ENCODE measurements around the gene RHBDD1. TPM values are rescaled to one million over a fixed set of nuclear protein-coding genes. Genes with fewer than 3 reads are reported as not detected.

The RHBDD1 gene
- polyA plus RNA-seq, 1 of the 3 experiments (the other 2 are of a cell fraction), result 10.3 TPM

DNA sequence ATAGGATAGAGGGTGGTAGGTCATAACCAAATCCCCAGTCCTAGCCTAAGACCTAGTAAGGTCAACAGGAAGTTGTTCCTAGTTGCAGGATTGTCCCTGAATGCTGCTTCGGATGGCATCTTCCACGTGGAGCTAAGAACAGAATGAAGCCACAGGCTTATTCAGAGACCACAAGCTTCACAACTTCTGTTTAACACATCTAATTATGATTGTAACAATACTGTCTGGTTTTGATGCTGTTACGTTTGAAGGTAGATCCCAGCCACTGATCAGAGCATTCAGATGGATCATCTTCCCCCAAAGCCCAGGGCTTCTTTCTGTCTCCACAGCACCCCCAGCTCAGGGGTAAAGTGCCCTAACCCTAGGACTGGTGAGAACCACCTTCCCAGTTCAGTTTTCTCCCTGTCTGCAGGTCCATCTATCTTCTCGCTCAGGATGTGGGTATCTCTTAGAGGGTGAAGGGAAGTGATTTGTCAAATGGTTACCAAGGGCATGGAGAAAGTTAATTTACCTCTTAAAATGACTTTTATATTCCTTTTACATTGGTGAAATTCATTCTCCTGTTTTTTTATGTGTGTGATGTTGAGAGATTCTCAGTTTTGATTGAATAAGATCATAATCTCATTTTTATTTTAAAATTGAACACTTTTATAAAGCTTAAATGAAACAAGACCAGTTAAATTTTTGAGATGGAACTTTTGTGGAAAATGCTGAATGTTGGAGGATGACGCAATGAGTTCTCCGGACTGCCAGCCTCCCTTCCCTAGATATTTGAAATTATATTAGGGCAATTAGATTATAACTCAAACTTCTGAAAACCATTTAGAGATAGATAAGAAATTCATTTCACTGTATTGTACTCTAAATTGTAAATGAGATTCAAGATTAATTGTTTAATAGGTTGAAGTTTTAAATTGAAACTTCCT is 66.5 kb downstream of the RHBDD1 start:
- no peaks in the 10 kb centered on the region for H3K9me3 ChIP-seq
- H3K27me3 ChIP-seq (ENCODE audit: insufficient read depth), result no peaks in the 10 kb centered on the region
- peak overlapping the region; percentile 28; the same call in 1 of the 2 replicates for H3K9ac ChIP-seq
- peaks cover 9 to 23% of the 10 kb centered on the region in 2 experiments; a peak in 3 of 4 replicates for H3K4me1 ChIP-seq (ENCODE audit: control insufficient read depth in 1 of 2, insufficient read depth in 2 of 2, low read depth in 1 of 2, low read length in 1 of 2)
- H2AFZ ChIP-seq (ENCODE audit: low read depth), result peak overlapping the region; percentile 67
- H3K36me3 ChIP-seq (replicated peaks in 1 of 2; ENCODE audit: control insufficient read depth in 1 of 2, insufficient read depth in 2 of 2, low read length in 1 of 2), result no peaks in the 10 kb centered on the region
- DNase-seq, result no peak
- H3K79me2 ChIP-seq (ENCODE audit: insufficient read depth), result no peaks in the 10 kb centered on the region; the same call in 1 of the 2 replicates
- POLR2A ChIA-PET, result no interaction called here
- peaks cover 4% of the 10 kb centered on the region for H3F3A ChIP-seq (replicated peaks; ENCODE audit: insufficient read depth)
- H3K27ac ChIP-seq (ENCODE audit: low read depth in 2 of 2, low read length in 1 of 2), result peak overlapping the region in 1 of 2 experiments; percentile 68; a peak in 2 of 4 replicates
- H3K4me3 ChIP-seq (ENCODE audit: low read depth in 2 of 2, low read length in 1 of 2), result no peak overlapping the region
- H4K20me1 ChIP-seq (ENCODE audit: insufficient read depth), result no peaks in the 10 kb centered on the region
- no peak for TF ChIP-seq RCOR1 (IDR thresholded peaks at IDR 0.05; ENCODE audit: low read length)
- TF ChIP-seq RAD21 (IDR thresholded peaks at IDR 0.05; ENCODE audit: low read length), result no peak
- TF ChIP-seq, protein P1, sequence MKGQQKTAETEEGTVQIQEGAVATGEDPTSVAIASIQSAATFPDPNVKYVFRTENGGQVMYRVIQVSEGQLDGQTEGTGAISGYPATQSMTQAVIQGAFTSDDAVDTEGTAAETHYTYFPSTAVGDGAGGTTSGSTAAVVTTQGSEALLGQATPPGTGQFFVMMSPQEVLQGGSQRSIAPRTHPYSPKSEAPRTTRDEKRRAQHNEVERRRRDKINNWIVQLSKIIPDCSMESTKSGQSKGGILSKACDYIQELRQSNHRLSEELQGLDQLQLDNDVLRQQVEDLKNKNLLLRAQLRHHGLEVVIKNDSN (IDR thresholded peaks at IDR 0.05; ENCODE audit: borderline replicate concordance, low read depth), result no peak
- CTCF ChIA-PET, result no interaction called here
- peak overlapping the region; percentile 68; the same call in 1 of the 2 replicates for H3K4me2 ChIP-seq
- no peaks in the 10 kb centered on the region for H3K9me2 ChIP-seq
- WGBS (ENCODE audit: low lambda C conversion rate), result 81% methylated on average over 6 of the region's 6 CpGs

DNA sequence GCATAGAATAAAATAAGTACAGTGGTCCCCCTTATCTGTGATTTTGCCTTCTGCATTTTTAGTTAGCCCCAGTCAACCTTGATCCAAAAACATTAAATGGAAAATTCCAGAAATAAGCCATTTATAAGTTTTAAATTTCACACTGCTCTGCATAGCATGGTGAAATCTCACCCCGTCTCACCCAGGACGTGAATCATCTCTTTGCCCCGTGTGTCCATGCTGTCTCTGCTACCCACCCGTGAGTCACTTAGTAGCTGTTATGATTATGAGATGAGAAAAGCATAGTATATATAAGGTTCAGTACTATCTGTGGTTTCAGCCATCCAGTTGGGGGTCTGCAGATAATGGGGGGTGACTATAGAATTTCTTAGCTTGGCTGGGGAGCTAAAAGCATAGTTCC is 67.3 kb downstream of the RHBDD1 start:
- Histone ChIP-seq H2AFZ (ENCODE audit: low read depth) (peak overlapping the region; percentile 67), H3K9me2 (no peaks in the 10 kb centered on the region), H3K27me3 (ENCODE audit: insufficient read depth) (no peaks in the 10 kb centered on the region), H3K27ac (ENCODE audit: low read depth in 2 of 2, low read length in 1 of 2) (peak overlapping the region in 1 of 2 experiments; percentile 68; a peak in 2 of 4 replicates), H3K79me2 (ENCODE audit: insufficient read depth) (no peaks in the 10 kb centered on the region; the same call in 1 of the 2 replicates), H3K9me3 (no peaks in the 10 kb centered on the region), H4K20me1 (ENCODE audit: insufficient read depth) (no peaks in the 10 kb centered on the region), H3K4me2 (peak overlapping the region; percentile 68), H3K4me1 (ENCODE audit: control insufficient read depth in 1 of 2, insufficient read depth in 2 of 2, low read depth in 1 of 2, low read length in 1 of 2) (peaks cover 9 to 23% of the 10 kb centered on the region in 2 experiments; a peak in 3 of 4 replicates), H3K4me3 (ENCODE audit: low read depth in 2 of 2, low read length in 1 of 2) (0 out of 4 replicates have a peak overlapping the region, but pooled peaks of 1 of the 2 experiments have one; percentile 14), H3K36me3 (replicated peaks in 1 of 2; ENCODE audit: control insufficient read depth in 1 of 2, insufficient read depth in 2 of 2, low read length in 1 of 2) (peaks cover 0 to 3% of the 10 kb centered on the region in 2 experiments), H3K9ac (peak overlapping the region; percentile 28; the same call in 1 of the 2 replicates), H3F3A (replicated peaks; ENCODE audit: insufficient read depth) (peaks cover 4% of the 10 kb centered on the region)
- ChIA-PET CTCF (no interaction called here), POLR2A (no interaction called here)
- no peak for DNase-seq
- 34% methylated on average over 4 of the region's 4 CpGs for WGBS (ENCODE audit: low lambda C conversion rate)
- TF ChIP-seq ELF1 (IDR thresholded peaks at IDR 0.05) (no peak), YY1 (IDR thresholded peaks at IDR 0.05; ENCODE audit: low read depth) (no peak), TEAD4 (IDR thresholded peaks at IDR 0.05; ENCODE audit: borderline replicate concordance, insufficient read depth) (no peak), EP300 (IDR thresholded peaks at IDR 0.05; ENCODE audit: borderline replicate concordance in 1 of 2, low read depth in 1 of 2, low read length in 1 of 2) (no peak), GATA2 (CRISPR knock-in tag; IDR thresholded peaks at IDR 0.05) (no peak), JUND (IDR thresholded peaks at IDR 0.05) (peak; percentile 70; the same call in 1 of the 2 replicates), RCOR1 (IDR thresholded peaks at IDR 0.05; ENCODE audit: low read length) (no peak), TAF1 (IDR thresholded peaks at IDR 0.05; ENCODE audit: borderline replicate concordance, low read depth, low read length) (no peak), RXRA (IDR thresholded peaks at IDR 0.05; ENCODE audit: borderline replicate concordance, low read depth) (peak; percentile 55; the same call in 1 of the 2 replicates), FOSL2 (IDR thresholded peaks at IDR 0.05; ENCODE audit: borderline replicate concordance, low read depth) (peak; percentile 88), RAD21 (IDR thresholded peaks at IDR 0.05; ENCODE audit: low read length) (no peak), SIN3A (IDR thresholded peaks at IDR 0.05; ENCODE audit: borderline replicate concordance, low read depth, low read length) (no peak), TCF12 (IDR thresholded peaks at IDR 0.05) (peak; percentile 59; the same call in 1 of the 2 replicates), NFIC (IDR thresholded peaks at IDR 0.05; ENCODE audit: borderline replicate concordance) (peak; percentile 9; the same call in 1 of the 2 replicates), MXI1 (IDR thresholded peaks at IDR 0.05; ENCODE audit: low read depth, low read length) (no peak)
- TF ChIP-seq, protein P2, sequence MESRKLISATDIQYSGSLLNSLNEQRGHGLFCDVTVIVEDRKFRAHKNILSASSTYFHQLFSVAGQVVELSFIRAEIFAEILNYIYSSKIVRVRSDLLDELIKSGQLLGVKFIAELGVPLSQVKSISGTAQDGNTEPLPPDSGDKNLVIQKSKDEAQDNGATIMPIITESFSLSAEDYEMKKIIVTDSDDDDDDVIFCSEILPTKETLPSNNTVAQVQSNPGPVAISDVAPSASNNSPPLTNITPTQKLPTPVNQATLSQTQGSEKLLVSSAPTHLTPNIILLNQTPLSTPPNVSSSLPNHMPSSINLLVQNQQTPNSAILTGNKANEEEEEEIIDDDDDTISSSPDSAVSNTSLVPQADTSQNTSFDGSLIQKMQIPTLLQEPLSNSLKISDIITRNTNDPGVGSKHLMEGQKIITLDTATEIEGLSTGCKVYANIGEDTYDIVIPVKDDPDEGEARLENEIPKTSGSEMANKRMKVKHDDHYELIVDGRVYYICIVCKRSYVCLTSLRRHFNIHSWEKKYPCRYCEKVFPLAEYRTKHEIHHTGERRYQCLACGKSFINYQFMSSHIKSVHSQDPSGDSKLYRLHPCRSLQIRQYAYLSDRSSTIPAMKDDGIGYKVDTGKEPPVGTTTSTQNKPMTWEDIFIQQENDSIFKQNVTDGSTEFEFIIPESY (IDR thresholded peaks at IDR 0.05; ENCODE audit: borderline replicate concordance, low read depth), result no peak
- TF ChIP-seq, protein P3, sequence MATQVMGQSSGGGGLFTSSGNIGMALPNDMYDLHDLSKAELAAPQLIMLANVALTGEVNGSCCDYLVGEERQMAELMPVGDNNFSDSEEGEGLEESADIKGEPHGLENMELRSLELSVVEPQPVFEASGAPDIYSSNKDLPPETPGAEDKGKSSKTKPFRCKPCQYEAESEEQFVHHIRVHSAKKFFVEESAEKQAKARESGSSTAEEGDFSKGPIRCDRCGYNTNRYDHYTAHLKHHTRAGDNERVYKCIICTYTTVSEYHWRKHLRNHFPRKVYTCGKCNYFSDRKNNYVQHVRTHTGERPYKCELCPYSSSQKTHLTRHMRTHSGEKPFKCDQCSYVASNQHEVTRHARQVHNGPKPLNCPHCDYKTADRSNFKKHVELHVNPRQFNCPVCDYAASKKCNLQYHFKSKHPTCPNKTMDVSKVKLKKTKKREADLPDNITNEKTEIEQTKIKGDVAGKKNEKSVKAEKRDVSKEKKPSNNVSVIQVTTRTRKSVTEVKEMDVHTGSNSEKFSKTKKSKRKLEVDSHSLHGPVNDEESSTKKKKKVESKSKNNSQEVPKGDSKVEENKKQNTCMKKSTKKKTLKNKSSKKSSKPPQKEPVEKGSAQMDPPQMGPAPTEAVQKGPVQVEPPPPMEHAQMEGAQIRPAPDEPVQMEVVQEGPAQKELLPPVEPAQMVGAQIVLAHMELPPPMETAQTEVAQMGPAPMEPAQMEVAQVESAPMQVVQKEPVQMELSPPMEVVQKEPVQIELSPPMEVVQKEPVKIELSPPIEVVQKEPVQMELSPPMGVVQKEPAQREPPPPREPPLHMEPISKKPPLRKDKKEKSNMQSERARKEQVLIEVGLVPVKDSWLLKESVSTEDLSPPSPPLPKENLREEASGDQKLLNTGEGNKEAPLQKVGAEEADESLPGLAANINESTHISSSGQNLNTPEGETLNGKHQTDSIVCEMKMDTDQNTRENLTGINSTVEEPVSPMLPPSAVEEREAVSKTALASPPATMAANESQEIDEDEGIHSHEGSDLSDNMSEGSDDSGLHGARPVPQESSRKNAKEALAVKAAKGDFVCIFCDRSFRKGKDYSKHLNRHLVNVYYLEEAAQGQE (IDR thresholded peaks at IDR 0.05; ENCODE audit: low read depth, low read length), result no peak
- TF ChIP-seq, protein P4, sequence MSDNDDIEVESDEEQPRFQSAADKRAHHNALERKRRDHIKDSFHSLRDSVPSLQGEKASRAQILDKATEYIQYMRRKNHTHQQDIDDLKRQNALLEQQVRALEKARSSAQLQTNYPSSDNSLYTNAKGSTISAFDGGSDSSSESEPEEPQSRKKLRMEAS (IDR thresholded peaks at IDR 0.05; ENCODE audit: low read depth), result peak; percentile 80

Data from SK-N-SH (cell line).